CD4-positive, alpha-beta T cell treated with Interleukin-17A for 4 hours (primary cell): ENCODE data around the gene ARHGAP4.

Experiments
- DNase-seq: peaks from one replicate; pipeline ENCODE4 v3.0.0-alpha.2; 2020; ENCODE audit warnings: mixed read lengths

ARHGAP4 gene

DNA sequence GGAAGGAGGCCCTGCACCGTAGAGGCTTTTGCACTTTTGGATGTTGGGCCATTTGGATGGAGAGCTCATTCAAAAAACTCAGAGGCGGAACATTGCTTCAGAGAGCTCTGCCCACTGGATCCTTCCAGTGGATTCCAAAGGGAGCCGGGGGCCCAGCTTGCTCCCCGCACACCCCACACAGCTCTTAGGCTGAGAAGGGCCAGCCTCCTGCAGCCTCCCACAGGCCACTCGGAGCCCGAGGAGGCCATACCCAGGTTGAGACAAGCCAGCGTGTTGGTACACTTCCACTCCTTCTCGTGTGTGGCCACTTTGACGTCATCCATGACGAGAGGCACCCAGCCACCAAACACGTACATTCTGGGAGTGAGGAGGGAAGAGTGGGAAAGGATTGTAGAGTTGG lies 35.2 kb upstream of the ARHGAP4 start:
- DNase-seq = no peak

DNA sequence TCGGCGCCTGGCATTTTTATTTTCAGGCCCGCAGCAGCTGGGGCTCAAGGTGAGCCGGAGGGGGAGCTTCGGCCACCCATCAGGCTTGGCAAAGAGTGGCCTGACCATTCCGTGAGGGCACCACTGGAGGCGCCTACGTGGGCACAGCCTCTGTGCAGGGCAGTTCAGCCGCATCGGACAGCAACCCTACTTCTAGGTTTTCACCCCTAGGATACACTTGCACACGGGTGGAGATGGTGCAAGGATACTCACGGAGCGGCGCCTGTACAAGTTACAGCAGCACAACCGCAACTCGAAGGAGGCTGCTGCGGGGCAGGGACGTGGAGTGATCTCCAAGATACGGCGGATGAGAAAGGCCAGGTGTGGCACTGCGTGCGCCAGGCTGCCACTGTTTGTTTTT lies 34.7 kb upstream of the ARHGAP4 start:
- DNase-seq = no peak

DNA sequence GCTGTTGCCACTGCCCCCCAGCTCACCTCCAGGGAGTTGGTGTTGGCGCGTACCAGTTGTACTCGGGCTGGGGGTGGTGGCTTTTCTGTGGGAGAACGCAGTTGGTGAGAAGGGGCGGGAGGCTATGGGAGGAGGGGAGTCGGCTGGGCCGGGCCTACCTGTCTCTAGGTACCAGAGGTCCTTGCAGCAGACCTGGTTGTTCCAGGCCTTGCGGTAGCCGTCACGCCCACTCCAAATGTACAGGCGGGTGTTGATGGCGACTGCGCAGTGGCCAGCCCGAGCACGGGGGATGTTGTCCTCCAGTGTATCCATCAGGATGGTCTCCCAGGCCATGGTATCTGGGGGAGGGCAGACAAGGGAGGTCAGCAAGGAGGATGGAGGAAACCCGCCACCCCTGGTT lies 34.0 kb upstream of the ARHGAP4 start:
- no peak for DNase-seq

DNA sequence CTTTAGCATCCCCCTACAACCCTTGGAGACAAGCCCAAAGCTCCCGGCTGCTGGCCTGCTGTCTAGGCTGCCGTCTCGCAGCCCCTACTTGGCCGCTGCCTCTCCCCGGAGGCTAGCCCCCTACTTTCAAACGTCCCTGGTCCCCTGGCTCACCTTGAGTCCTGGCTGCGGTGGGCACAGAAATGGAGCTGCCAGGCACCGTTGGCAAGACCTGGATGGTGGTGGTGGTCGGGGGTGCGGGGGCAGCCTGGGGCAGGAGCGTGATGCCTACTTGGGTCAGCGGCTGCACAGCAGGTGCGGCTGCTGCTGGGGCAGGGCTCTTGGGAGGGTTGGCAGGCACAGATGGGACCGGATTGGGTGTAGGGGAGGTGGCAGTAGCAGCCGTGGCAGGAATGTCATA lies 33.6 kb upstream of the ARHGAP4 start:
- no peak for DNase-seq

DNA sequence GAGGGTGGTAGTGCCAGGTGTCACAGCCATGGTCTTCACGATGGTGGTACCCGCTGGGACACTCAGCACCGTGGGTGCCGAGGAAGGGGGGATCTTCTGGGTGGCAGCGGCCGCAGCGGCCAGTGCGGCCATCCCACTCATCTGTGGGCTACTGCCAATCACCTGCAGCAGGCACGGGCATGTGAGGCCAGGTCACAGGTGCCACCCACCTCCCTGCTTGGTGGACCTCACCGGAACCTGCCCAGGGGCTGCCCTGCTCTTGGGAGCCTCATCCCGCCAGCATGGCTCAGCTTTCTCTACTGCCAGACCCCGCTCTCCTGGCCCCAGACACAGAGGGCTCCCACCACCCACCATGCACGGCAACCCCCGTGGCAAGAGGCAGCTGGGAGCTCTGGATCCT lies 32.5 kb upstream of the ARHGAP4 start:
- DNase-seq = no peak

DNA sequence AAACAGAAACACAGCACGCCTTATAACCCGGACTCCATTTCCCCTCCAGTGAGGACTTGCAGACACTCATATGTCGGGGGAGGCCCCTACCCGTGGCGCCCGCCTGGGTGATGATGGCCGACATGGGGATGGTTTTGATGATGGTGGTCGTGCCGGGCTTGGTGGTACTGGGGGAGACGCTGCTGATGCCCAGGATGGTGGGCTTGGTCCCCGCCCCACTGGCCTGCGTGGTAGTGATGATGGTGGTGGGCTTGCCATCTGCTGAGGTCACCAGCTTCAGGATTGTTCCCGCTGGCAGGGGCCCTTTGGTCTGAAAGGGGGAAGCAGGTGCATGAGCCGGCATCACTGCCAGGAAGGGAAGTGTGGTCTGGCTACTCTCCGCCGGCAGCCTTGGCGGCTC lies 31.2 kb upstream of the ARHGAP4 start:
- DNase-seq = no peak

DNA sequence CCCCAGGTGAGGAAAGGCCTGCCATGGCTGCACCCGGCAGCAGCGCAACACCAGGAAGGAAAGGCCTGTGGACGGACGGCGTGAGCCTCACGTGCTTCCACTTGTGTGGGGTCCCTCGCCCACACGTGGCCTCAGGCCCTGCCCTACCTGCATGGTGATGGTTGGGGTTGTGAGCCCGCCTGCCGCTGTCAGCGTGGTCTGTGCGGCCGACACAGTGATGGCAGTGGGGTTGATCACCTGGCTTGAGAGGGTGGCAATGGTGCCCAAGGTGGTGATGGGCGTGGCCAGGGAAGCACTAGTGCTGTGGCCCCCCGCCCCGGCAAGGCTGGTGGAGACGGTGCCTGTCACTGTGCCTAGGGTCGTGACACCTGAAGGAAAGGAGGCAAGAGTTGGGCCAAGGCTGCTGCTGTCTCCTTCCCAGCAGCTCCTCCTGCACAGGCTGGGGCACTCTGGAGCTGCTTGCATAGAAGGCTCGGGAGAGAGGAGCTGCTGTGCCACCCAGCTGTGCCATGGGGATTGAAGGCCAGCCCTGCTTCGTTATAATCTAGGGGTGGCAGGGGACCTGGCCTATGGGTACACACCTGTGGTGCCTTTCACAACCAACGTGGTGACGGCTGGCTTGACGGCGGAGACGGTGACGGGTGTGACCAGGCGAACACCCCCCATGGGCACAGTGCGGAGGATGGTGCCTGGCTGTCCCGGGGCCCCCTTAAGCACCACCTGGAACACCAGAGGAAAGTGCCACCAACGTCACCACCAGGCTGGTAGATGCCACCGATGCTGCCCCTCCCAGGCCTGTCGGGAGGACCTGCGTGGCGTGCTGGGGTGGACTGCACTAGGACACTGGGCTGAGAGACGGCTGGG lies 30.2 kb upstream of the ARHGAP4 start:
- DNase-seq = no peak

DNA sequence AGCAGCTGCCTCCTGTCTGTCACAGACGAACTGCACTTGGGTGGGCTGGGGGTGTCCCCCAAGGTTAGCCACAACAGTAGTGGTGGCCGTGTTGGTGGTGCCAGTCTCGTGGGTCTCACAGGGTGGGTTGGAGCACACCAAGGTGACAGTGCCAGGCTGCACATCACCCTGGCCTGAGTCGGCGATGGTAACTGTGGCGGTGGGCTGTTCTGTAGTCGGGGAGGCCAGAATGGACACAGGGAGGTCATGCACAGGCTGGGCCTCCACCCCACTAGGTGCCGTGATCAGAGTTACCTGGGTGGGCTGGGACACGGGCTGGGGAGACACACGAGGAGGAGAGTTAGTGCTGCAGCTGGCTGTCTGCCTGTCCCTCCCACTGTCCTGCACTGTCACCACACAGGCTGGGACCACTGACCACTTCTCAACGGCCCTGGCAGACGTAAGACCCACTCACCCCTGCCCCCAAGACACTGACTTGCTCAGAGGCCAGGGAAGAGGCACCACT lies 29.2 kb upstream of the ARHGAP4 start:
- DNase-seq = no peak

DNA sequence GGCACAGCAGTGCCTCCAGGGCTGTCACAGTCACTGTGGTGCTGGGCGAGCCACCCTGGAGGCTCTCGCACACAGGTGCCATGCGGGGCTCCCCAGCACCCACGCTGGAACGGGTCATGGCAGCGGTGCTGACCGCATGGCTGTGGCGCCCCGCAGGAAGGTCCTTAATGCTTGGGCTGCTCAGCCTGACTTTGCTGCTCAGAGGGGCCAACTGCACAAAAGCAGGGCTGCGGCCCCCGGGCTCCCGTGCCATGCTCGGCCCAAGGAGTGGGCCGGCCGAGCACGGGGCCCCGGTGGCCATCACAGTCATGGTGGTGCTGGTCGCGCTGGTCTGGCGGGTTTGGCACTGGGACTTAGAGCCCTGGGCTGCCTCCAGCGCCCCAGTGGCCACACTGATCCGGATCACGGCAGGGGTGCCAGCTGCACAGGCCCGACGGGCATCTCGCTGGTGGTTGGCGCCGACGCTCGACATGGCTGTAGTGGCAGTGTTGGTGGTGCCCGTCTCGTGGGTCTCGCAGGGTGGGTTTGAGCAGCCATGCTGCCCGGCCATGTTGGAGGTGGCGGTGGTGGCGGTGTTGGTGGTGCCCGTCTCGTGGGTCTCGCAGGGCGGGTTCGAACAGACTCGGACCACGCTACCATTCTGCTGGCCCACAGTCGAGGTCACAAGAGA lies 28.6 kb upstream of the ARHGAP4 start:
- no peak for DNase-seq

DNA sequence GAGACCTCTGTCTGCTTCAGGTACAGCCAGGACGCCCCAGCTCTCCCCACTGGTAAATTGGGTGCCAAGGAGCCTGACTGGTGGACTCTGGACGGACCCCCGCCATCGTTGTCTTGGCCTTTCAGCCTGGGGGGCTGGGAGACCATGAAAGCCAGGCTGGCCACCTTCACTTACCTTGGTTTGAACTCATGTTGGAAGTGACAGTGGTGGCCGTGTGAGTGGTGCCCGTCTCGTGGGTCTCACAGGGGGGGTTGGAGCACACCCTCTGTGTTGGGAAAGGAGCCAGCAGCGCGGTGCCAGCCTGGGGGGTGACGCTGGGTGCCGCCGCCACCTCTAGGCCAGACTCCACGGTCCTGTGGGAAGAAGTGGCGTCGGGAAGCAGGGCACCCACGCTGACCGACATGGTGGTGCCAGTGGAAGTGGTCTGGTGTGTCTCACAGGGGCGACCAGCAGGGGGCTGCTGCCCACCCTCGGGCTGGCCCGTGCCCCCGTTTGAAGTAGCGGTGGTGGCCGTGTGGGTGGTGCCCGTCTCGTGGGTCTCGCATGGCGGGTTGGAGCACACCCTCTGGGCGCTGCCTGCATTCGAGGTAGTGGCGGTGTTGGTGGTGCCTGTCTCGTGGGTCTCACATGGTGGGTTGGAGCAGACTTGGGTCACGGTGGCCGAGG lies 28.0 kb upstream of the ARHGAP4 start:
- DNase-seq = no peak

DNA sequence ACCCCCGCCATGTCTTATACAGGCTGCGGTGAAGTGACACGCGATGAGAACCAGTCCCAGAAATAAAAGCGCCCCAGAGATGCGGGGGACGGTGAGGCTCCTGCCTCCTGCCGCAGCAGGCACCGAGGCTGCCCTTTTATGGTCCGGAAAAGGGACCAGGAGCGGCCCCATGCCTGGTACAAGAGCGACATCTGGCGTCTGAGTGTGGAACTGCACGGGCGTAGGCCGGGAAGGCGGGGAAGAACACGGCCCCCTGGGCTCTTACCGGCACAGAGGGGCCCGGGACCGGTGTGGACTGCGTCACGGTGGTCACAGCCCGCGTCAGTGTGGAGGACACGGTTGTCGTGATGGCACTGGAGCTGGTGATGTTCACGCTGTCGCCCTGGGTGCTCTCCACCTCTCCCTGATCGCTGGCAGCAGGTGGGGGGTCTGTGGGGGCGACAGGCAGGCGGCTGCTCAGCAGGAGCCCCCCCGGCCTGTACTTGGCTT lies 27.3 kb upstream of the ARHGAP4 start:
- peak; percentile 82 for DNase-seq

DNA sequence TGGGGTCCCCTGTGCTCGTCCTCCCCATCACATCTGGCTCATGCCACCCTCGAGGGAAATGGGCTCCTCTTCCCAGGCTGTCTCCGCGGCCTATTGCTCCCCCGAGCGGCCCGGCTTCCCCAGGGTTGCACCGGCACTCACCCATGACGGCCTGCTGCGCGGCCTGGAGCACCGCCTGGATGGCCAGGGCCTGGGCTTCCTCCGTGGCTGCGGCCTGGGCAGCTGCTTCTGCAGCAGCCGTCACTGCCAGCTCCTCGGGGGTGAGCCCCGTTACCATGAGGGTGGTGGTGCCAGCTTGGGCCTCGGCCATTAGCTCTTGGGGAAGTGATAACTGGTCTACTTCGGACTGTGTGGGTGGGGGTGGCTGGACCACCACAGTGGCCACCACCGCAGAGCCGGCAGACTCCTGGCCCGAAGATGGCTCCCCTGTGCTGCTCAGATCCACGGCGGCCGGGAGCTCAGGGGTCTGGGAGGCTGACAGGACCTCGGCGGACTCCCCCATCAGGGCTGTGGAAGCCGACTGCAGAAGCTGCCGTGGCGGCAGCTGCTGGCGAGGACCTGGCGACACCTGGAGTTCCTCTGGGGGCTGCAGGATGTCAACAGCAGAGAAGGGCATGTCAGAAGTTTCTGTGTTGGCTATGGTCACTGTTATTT lies 26.4 kb upstream of the ARHGAP4 start:
- no peak for DNase-seq

DNA sequence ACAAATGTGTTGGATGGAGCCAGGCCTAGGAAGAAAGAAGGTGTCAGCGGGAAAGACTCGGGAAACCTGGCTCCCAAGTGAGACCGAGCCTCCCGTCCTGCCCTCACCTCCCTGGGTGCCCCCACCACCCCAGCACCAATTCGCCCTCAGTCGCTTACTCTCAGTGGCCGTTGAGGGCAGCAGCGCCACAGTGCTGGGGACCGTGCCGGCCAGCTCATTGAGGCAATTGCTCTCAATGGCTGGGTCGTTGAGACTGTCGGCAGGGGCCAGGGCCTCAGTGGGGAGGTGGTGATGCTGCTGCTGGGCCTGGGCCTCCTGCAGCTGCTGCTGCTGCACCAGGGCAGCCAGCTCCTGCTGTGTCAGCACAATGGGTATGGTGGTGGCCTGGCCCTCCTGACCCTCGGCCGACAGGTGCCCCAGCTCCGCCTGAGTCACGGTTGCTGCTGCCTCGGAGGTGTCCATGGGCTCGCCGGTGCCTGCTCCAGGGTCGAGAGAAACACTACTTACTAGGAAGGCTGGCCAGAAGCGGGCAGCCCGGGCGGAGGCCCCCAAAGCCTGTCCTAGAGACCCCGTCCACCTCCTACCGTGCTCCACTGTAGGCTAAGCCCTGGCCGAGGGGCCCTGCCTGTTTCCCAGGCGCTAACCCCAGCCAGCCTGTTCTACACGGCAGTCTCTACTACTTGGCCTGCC lies 25.8 kb upstream of the ARHGAP4 start:
- no peak for DNase-seq

DNA sequence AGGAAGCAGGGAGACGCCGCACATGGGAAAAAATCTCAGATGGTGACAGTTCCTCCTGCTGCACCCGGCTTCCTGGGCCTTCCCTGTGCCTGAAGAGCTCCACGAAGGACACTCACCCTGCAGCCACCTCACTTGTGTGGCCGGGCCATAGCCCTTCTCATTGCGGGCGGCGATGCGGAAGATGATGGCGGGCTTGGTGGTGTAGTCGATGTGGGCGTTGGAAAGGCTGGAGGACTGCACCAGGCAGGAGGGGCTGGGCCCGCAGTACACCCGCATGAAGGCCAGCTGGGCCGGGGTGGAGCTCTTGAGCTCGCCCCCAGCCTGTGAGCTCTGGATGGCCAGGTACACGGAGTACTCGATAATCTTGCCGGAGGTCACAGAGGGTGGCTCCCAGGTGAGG lies 24.1 kb upstream of the ARHGAP4 start:
- DNase-seq = no peak

DNA sequence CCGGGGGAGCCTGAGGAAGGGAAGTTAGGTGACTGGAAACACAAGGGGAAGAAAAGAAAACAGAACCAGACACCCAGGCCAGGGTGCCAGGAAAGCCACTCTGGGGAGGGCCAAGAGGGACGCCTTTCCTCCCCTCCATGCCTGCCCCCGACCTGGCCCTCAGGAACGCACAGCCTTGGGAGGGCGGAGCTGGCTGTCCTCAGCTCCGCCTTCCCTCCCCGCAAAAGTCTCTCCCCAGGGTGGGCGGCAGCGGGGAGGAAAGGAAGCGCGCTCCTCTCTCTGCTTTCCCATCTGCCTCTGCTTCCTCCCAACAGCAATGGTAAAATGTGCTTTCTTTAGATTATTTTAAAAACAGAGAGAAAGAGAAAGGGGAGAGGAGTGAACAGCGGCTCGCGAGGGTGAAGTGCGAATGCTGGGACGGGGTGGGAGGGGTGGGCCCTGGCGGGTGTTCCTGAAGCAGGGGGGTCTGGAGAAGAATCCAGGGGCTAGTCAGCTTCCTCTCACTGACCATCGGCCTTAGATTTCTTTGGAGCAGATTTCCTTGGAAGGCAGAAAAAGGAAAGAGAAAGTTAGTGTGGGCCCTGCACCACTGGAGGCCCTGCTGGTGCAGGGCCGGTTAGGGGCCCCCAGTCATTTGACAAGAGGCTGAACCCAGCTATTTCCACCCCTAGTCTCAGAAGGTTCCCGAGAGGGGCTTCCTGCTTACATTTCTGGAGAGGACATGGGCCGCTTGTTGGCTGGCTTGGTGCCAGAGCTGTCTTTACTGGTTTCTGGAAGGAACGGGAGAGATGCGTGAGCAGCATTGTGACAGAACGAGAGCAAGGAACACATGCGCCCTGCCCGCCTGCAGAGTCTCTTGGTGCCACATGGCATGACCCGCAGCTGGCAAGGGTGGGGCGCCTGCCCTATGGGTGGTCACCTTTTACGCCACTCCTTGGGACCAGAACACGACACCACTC lies 23.1 kb upstream of the ARHGAP4 start:
- no peak for DNase-seq

DNA sequence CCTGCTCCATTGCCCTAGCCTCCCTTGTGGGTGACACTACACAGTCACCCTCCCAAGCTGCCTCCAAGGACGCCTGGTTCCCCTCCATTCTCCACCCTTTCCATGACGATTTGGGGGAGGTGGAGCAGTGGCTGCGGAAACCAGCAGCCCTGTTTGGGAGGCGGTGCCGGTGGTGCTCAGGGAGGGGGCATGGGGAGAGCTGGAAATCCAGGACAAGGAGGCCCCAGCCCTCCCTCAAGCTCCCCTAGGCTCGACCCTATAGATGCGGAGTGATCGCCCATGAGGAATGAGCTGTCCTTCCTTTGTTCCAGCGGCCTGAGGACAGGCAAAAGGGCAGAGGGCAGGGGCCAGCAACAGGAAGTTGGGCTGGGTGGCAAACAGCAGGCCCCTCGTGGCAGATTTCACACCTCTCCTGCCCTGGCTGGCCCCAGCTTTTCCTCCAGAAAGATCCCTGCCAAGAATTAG lies 22.0 kb upstream of the ARHGAP4 start:
- no peak for DNase-seq

DNA sequence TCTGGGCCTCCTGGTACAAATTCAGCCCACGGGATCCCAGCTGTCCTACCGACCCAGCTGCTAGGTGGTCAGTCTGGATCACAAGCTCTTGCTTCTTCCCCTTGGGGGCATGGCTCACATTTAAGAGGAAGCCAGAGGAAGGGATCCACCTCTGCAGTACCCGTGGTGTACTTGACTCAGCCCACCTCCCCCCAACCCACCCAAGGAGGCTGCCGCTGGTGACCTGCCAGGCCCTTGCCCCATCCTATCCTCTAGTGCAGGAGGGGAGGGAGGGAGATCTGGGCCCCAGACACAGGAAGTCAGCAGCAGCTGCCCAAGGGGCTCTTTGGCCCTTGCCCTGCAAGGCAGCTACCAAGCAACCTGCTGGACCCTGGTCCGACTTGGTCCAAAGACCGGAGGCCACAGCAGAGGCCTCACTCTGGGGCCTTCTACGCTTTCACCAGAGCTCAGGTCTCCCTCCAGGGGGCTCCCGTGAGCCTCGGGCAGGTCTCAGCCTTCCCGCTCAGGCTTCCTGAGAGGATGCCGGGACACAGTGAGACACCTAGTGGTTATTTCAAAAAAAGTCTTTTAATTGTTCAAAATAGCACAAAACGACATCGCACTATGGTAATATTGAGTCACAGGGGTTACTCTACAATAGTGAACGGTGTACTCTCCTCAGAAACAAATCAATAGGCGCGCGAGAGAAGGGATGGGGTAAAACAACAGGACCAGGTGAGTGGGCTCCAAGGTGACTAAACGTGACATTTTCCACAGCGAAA lies 21.1 kb upstream of the ARHGAP4 start:
- DNase-seq = peak; percentile 87

DNA sequence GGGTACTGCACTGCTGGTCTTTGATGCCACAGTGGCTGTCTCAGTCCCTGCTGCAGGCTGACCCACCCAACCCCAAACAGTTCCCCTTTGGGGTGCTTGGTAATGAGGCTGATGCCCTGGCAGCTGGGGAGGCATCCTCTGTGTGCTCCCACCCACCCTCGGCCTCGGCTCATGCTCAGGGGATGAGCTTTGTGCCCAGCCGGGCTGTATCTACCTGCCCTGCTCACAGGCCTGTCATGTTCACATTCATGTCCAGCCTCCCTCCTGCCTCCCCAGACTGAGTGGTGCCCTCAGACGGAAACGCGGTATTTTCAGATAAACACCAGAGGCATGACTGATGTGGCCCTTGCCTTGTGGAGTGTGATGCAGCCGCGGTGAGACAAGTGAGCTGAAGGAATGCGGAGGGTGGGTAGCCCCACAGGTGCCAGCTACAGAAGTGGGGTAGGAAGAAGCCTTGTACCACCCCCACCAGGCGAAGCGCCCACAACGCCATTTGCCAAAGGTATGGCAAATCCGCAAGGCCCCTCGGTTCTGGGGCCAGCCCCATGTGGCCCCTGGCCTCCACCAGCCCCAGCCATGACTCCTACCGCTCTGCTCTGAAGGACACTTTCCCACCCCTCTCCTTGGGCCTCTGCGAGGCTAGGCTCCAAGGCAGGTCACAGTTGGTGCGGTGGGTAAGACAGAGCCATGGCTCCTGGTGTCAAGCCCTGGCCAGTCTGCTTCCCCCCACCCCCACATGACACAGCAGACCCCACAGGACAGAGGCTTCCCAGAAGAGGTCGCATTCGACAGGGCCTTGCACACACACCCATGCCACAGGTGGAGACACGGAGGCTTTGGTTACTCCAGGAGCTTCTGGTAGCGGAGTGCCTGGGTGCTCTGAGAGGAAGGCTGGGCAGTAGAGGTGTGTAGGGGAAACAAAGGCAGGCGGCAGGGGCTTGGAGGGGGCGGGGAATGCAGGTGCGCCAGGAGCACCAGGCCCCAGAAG lies 20.2 kb upstream of the ARHGAP4 start:
- no peak for DNase-seq

DNA sequence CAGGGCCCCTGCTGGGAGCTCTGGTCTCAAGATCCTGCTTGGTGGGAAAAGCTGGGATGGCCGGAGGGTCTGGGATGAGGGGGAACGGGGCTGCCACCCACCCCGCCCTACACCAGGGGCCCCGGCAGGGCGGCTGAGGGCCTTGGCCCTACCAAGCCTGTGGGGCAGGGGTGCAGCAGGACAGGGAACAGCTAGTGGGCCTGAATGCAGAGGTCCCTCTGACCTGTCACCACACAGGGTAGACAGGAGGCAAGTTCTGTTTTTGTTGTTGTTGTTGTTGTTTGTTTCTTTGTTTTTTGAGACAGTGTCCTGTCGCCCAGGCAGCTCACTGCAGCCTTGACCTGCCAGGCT lies 18.7 kb upstream of the ARHGAP4 start:
- no peak for DNase-seq
